ENCODE measurements around the gene HDAC11. TPM values are rescaled to one million over a fixed set of nuclear protein-coding genes. Genes with fewer than 3 reads are reported as not detected.

HDAC11 gene
- total and polyA plus RNA-seq, 2 of the 13 experiments (the other 11 are each of a cell fraction or from before 2014, with no cell fraction given): 13.7 to 33.1 TPM

- TF ChIP-seq ZNF264 (CRISPR knock-in tag; IDR thresholded peaks at IDR 0.05): no peak
- peak; percentile 5; the same call in 1 of the 2 replicates for TF ChIP-seq CEBPB (IDR thresholded peaks at IDR 0.05; ENCODE audit: borderline replicate concordance, low read depth, low read length)
- Histone ChIP-seq H3K9me3 (ENCODE audit: low read length) (no peaks in the 10 kb centered on the region), H4K20me1 (ENCODE audit: insufficient read depth, low read length) (no peaks in the 10 kb centered on the region), H3K4me3 (replicated peaks in 1 of 3; ENCODE audit: insufficient read depth in 1 of 3, low read depth in 2 of 3, low read length in 3 of 3) (no peak overlapping the region), H3K79me2 (ENCODE audit: insufficient read depth, low read length) (no peaks in the 10 kb centered on the region), H3K4me2 (ENCODE audit: low read depth, low read length) (no peak overlapping the region), H3K9ac (ENCODE audit: insufficient read depth, low read depth, low read length) (no peak overlapping the region), H3K27me3 (ENCODE audit: control insufficient read depth in 1 of 2, insufficient read depth in 2 of 2, low read length in 2 of 2) (peaks cover 9 to 68% of the 10 kb centered on the region in 2 experiments), H3K27ac (ENCODE audit: extremely low read length, insufficient read depth, low read length) (no peak overlapping the region), H3K36me3 (replicated peaks in 1 of 2; ENCODE audit: control insufficient read depth in 1 of 2, insufficient read depth in 2 of 2, low read length in 2 of 2) (no peaks in the 10 kb centered on the region), H2AFZ (ENCODE audit: low read length) (no peak overlapping the region), H3K4me1 (ENCODE audit: insufficient read depth, low read length) (no peaks in the 10 kb centered on the region)
- POLR2A ChIA-PET: interaction anchor here (0.7 kb wide), 1 partner anchor 90 kb away, joined by 7 read pairs; no protein-coding TSS in a partner anchor
- FAIRE-seq: no peak
- DNase-seq (ENCODE audit: low spot score): no peak
- 61% methylated on average over 6 of the region's 9 CpGs for WGBS (ENCODE audit: low lambda C conversion rate)
- no peak for ATAC-seq
- in situ Hi-C loops (cut with HindIII; ENCODE audit: extremely low pct_ligation_motif_present, low pct_unique_long_range_greater_than_20kb) (no loop called here), intact Hi-C loops (cut with micrococcal nuclease; ENCODE audit: unreplicated experiment) (no loop called here)
- CTCF ChIA-PET (ENCODE audit: low intra/inter-chr PET ratio, low total read pairs): no interaction called here
- BruUV-seq (replicated peaks): no TSS peak
Observed at GRCh38 chr3:13532085-13532484, 52.0 kb downstream of the HDAC11 start.

GRCh38 chr3:13532631-13533030, 52.5 kb downstream of the HDAC11 start:
- no peaks in the 10 kb centered on the region for H3K9me3 ChIP-seq (ENCODE audit: low read length)
- TF ChIP-seq BRF2 (CRISPR knock-in tag; IDR thresholded peaks at IDR 0.05) (no peak), ZNF441 (CRISPR knock-in tag; IDR thresholded peaks at IDR 0.05; ENCODE audit: borderline replicate concordance) (no peak), SYNCRIP (IDR thresholded peaks at IDR 0.05; ENCODE audit: insufficient read depth, low read depth, low read length) (no peak), ZFAT (CRISPR knock-in tag; conservative IDR thresholded peaks at IDR 0.05) (no peak), TOE1 (CRISPR knock-in tag; IDR thresholded peaks at IDR 0.05) (no peak), STAG1 (CRISPR knock-in tag; IDR thresholded peaks at IDR 0.05) (no peak), JARID2 (CRISPR knock-in tag; IDR thresholded peaks at IDR 0.05; ENCODE audit: insufficient replicate concordance) (no peak)
- CTCF ChIA-PET (ENCODE audit: low intra/inter-chr PET ratio, low total read pairs): no interaction called here
- no peak overlapping the region for H3K4me2 ChIP-seq (ENCODE audit: low read depth, low read length)
- FAIRE-seq (no peak), ATAC-seq (no peak), DNase-seq (ENCODE audit: low spot score) (no peak)
- H3K79me2 ChIP-seq (ENCODE audit: insufficient read depth, low read length): no peaks in the 10 kb centered on the region
- H3K4me3 ChIP-seq (replicated peaks in 1 of 3; ENCODE audit: insufficient read depth in 1 of 3, low read depth in 2 of 3, low read length in 3 of 3): no peak overlapping the region
- WGBS (ENCODE audit: low lambda C conversion rate): 29% methylated on average over 3 of the region's 5 CpGs
- H3K36me3 ChIP-seq (replicated peaks in 1 of 2; ENCODE audit: control insufficient read depth in 1 of 2, insufficient read depth in 2 of 2, low read length in 2 of 2): no peaks in the 10 kb centered on the region
- H3K27ac ChIP-seq (ENCODE audit: extremely low read length, insufficient read depth, low read length): no peak overlapping the region
- in situ Hi-C loops (cut with HindIII; ENCODE audit: extremely low pct_ligation_motif_present, low pct_unique_long_range_greater_than_20kb): no loop called here
- no peak overlapping the region for H3K9ac ChIP-seq (ENCODE audit: insufficient read depth, low read depth, low read length)
- BruUV-seq (replicated peaks): no TSS peak
- H3K4me1 ChIP-seq (ENCODE audit: insufficient read depth, low read length): no peaks in the 10 kb centered on the region
- H4K20me1 ChIP-seq (ENCODE audit: insufficient read depth, low read length): no peaks in the 10 kb centered on the region
- H3K27me3 ChIP-seq (ENCODE audit: control insufficient read depth in 1 of 2, insufficient read depth in 2 of 2, low read length in 2 of 2): peaks cover 9 to 73% of the 10 kb centered on the region in 2 experiments
- POLR2A ChIA-PET: no interaction called here
- no peak overlapping the region for H2AFZ ChIP-seq (ENCODE audit: low read length)
- intact Hi-C loops (cut with micrococcal nuclease; ENCODE audit: unreplicated experiment): no loop called here

All from HepG2 (cell line).